NCI-H748 (cell line): ENCODE measurements around the gene OGFOD2.

ENCODE experiments used
- DNase-seq: peaks from one replicate; lab custom pipeline; 2025; ENCODE audit not compliant: unreplicated experiment; lab: John Stamatoyannopoulos, UW

Gene OGFOD2

DNA sequence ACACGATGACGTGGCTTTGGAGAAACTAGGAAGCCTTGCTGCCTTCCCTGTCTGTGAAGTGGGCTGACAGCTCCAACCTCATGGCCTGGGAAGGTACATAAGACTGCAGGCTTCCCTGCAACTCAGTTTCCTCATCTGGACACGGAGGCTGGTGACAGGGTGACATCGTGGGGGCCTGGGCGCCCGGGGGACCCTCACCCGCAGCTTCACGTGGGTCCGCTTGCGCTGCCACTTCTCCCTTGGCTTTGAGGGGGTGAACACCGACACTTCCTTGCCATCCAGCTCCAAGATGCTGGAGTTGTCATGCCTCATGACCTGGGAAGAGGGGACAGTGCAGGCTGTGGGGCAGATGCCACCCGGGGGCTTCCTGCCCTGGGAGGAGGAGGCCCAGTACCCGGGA, 13.0 kb downstream of the OGFOD2 start:
- no peak for DNase-seq

DNA sequence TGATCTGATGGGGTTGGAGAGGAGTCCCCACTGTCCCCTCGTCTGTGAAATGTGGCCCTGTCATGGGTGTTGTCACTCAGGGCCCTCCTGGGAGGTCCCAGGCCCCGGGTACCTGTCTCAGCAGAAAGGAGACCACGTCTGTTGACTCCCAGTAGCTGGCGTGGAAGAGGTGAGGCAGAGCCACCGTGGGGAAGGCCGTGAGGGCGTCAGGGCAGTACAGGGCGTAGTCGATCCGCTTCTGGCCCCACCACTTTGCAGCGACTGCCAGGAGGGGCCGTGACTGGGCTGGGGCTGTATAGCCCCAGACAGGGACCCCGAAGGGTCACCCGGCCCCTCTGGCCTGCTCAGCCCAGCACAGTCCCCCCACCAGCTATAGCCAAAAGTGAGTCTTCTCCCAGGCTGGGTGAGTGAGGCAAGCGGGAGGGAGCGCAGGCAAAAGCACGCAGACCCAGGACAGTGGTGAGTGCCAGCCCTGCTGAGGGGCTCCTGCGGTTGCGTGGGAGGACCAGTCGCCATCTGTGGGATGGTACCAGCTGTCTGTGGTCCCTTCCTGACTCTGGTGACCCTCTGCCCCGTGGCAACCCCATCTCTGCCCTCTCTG, 13.7 kb downstream of the OGFOD2 start:
- no peak for DNase-seq

DNA sequence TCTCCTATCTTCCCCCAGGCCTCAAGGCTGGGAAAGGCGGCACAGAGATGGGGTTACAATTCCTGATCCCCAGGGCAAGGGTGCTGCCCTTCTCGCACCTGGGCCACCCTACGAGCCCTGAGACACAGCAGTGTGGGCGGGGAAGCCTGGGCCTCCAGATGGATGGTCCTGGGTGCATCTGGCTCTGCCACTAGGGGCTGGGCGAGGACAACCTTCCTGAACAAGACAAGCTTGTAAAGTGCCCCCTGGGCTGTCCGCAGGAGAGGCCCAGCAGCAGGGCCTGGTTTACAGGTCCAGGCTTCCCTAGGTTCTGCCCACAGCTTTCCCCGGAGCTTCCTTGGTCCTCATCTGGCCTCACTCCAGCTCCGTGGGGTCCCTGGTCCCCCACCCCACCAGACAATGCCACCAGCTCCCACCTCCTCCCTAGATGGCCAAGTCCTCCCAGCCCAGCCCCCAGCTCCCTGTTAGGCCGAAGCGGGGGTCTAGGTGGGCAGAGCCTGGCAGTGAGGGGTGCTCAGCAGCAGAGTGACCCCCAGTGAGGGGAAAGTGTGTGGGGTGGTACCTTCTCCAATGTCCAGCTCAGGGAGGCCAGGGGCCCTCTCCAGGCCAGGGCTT, 14.3 kb downstream of the OGFOD2 start:
- no peak for DNase-seq

DNA sequence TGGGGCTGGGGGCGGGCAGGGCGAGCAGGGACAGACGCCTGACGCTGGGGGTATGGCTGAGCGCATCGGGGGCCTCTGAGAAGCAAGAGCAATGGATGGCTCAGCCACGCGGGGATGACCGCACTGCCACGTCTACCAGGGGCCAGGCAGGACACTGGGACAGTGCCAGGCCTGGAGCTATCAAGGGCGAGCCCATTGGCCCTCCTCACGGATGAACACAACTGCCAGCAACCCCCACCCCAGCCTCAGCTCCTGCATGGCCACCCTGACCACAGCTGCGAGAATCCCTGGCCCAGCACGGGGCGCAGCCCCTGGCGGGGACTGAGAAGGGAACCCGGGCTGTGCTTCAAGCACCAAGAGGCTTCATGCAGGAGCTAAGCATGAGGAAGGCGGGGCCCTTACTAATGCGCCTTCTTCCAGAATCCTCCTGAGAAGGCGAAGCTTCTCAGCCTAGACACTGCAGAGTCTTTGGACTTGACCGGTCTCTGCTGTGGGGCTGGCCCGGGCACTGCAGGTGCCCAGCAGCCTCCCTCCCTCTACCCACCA, 14.9 kb downstream of the OGFOD2 start:
- DNase-seq, result no peak

DNA sequence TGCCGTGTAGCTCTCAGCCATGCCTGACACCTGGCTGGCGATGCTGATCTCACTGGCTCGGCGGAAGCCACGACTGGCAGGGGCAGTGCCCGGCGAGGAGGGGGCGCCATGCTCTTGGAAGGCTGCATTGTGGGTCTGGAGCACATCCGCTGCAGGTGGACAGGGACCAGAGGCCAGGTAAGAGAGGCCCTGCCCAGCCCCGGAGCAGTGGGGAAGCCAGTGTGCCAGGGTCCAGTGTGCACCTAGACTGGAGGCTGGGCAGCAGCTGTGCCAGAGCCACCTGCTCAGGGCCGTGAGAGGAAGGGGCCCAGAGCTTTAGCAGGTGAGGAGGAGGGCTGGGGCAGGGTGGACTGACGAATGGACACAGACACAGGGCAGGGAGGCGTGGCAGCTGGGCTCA, 15.5 kb downstream of the OGFOD2 start:
- no peak for DNase-seq

DNA sequence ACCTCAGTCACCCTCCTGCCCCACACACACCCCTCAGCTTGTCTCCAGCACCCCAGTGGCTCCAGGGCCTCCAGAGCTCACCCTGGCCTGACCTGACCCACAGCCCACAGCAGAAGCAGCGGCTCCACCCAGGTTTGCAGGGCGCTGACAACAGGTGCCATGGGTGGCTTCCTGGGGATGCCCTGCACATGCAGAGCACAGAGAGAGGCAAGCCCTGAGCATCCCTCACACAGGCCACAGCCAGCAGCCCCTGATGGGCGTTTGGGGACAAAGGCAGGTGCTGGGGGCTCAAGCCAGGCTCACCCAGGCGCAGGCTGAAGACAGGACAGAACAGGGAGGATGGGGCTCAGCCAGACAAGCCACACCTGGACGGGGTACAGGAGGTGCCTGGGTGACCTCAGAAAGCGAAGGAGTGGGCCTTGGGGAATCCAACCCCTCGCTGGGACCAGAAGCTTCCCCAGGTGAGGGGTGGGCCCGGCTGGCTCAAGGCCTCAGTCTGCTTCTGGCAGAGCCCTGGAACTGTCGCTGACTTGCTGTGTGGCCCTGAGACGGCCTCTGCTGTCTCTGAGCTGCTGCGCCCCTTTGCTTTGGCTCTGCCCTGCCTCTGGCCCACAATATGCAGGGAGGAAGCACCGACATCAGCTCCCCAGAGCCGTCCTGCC, 16.0 kb downstream of the OGFOD2 start:
- DNase-seq, result no peak

DNA sequence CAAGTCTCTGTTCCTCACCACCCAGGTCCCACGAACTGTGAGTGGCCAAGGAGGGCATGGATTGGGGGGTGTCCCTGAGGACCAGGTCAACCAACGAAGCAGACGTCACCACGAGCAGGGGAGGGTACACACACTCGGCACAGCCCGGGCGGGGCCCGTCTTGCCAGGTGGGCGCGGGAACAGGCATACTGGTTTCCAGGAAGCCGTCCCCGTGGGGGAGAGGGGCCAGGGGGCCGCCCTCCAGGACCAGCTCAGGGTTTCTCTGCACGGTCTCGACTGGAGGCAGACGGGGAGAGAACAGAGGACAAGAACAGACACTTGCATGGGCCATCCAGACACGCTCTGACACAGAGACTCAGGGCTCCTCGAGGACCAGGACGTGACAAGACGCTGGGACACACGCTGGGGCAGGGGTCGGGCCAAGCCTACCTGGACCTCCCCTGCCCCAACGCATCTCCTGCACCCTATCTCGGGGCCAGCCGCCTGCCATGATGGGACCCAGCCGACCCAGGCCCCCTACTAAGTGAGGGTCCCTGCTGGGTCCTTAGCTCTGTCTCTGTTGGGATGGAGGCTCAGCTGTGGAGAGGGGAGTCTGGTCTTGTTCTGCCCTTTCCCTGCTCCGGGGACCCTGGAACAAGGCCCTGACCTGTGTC, 16.7 kb downstream of the OGFOD2 start:
- no peak for DNase-seq

DNA sequence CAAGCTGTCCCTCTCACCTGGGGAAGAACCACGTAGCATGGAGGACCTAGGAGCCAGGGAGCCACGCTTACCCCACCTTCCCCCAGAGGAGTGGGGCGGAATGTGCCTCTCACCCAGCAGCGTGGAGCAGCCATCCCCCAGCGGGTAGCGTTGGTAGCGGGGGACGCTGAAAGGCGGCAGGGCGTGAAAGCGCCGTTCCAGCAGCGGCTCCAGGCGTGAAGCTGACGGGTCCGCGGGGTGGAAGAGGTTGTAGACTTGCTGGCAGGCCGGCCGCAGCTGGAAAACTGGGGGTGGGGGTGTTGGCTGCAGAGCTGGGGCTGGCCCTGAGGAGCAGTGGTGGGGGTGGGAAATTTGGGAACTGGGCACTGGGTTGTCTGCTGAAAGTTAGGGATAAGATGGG, 17.3 kb downstream of the OGFOD2 start:
- no peak for DNase-seq

DNA sequence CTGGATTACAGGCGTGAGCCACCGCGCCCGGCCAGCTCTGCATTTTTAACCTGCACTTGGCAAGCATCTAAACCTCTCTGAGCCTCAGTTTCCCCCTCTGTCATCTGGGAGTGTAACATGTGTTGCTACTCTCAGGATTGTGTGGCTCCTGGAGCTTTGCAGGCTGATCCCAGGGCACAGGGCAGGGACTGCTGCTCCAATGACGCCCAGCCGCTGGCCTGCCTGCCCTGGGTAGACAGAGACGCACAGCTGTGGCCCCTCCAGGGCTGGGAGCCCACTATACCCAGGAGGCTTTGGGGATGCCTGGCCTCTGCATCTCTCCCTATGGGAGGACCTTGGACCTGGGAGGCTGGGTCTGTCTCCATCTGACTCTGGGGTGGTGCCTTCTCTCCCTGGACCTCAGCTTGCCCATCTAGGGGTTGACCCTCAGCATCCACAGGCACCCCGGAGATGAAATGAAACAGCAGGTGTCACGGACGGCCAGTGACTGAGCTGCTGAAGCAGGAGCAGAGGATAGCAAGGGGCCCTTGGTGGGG, 19.2 kb downstream of the OGFOD2 start:
- no peak for DNase-seq

DNA sequence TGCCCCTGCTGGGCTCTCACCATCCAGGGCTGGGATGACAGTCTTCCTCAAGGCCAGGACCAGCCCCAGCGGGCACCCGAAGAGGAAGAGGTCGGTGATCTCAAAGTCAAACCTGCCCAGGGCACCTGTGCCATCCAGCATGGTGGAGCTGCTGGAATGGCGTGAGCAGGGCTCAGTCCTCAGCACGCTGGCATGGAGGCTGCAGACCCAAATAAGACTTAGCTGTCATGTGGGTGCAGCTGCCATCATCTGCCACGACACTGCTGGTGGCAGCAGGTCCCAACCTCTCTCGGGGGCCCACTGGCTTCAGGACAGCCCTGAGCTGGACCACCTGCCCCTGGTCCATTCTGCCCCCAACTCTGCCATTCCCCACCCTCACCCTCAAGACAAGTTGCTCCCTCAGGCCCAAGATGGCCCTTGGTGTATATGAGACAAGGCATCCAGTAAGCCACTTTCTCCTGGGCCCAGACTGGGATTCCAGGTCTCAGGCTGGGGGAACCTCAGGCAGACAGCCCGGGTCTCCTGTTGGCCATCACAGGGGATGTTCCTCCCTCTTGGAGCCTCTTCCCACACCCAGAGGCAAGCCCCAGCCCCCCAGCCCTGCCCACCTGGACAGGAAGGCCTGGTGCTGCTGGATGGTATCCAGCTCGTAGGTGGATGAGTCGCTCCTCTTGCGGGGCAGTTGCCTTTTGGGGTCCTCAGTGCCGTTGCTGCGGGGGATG, 19.9 kb downstream of the OGFOD2 start:
- no peak for DNase-seq

DNA sequence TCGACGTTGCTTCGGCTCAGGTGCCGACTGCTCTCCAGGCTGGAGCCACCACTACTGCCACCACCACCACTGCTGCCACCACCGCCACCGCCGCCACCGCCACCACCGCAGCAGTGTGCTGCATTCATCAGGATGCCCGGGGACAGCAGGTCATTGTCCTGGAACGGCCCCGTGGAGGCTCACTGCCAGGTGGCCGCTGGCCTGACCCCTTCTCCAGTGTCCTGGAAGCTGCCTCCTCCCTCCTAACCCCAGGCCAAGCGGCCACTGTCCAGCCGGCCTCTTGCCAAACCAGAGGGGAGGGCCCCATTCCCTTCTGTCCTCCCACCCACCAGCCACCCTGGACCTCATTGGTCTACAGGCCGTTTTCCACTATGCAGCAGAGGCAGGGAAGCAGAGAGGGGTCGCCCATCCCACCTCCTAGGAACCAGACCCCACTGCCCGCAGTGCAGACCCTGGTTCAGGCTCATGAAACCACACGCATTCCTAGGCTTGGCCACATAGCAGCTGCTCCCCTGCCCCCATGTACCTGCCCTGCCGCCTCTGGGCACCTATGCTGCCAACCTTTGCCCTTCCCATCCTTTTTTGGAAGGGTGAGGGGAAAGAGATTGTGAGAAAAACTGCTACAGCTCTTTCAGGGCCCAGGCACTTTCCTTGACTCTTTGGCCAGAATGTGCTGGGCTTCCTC, 20.6 kb downstream of the OGFOD2 start:
- no peak for DNase-seq

DNA sequence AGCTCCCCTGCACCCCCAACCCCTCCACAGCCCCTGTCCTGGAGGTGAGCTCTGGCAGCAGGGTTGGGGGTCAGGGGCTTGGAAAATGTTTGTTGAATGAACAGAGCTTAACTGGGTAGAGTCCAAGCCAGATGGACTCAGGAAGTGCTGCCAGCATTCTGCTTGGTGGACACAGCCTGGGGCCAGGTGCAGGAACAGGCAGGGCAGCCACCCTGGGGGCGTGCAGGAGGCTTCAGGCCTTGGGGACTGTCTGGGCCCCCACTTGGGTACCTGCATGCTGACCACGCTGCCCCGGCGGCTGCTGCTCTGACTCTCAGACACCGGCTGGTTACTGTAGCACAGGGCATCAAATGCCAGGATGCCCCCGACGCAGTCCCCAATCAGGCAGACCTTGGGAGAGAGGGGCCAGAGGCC, 21.2 kb downstream of the OGFOD2 start:
- DNase-seq, result no peak

DNA sequence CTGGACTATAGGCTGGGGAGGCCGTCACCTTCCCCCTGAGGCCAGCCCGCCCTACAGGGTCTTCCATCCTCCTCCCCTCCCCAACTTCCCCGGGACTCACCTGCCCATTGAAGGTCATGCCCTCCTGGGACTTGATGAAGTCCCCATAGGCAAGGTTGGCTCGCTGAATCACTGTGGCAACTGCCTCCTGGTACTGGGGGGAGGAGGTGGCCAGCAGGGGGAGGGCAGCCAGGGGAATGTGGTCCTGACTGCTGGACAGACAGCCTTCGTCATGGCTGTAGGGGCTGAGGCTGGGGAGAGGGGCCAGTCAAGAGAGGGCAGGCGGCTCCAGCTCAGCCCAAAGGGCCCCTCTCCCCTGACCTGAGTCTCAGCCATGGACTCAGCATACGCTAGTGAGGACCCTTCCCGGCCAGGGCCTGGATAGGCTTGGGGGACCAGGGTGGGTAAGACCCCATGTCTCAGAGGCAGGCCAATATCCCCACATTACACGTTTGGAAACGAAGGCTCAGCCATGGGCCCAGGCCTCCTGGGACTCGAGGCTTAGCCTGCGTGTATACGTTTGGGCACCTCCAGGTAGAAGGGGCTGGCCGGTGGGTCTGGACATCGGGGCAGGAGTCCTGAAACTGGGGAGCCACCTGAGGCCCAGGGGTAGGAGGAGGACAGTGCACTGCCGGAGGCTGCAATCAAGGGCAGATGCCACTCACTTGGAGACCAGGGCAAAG, 21.7 kb downstream of the OGFOD2 start:
- DNase-seq, result no peak

DNA sequence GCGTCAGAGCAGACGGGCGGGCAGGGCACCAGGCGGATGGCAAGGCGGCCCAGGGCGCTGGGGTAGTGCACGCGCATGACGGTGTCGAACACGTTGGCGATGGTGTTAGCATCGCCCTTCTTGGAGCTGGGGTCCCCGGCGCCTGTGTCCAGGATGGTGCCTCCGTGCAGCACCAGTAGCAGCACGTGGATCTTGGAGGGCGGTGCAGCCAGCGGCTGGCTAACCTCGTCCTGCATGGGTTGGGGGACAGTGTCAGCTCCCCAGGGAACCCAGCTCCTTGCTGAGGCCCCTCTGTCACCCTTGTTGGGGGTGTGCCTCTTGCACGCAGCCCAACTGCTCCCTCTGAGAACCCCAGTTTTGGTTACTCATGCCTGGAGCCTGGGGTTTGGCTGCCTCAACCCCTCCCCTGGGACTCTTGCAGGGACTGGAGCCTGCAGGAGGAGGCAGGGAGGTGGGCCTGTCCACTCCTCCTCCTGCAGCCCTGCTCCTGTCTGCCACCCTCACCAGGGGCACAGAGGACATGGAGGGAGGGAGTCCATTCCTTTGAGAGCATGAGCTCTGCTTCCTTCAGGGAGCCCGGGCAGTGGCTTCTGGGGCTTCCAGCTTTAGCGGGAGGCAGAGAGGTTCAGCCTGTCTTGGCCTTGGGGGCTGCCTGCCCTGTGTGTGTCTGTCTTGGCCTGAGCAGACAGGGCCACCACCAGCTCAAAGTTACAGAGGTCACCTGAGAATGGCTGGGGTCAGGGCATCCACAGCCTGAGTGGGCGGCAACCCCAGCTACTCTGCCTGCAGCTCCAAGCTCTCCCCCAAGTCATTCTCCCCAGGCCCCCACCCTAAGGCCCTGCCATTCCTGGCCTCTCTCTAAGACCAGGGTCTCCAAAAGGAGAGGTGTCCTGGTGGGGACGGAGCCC, 22.6 kb downstream of the OGFOD2 start:
- DNase-seq, result no peak

DNA sequence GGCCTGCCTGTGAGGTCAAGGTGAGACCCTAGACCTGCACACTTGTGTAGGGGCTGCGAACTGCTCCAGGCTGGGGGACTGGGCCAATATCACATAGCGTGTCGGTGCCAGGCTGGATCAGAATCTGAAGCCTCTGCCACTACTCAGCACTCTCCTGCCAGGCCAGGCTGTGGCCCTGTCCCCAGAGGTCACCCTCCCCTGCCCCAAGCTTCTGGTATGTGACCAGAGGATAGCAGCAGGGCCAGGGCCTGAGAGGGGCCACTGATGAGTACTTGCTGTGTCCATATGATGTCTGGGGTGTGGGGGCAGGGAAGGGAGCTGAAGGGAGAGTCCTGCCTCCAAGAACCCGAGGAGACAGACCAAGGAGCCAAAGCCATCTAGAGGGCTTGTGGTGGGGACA, 23.3 kb downstream of the OGFOD2 start:
- DNase-seq, result no peak

DNA sequence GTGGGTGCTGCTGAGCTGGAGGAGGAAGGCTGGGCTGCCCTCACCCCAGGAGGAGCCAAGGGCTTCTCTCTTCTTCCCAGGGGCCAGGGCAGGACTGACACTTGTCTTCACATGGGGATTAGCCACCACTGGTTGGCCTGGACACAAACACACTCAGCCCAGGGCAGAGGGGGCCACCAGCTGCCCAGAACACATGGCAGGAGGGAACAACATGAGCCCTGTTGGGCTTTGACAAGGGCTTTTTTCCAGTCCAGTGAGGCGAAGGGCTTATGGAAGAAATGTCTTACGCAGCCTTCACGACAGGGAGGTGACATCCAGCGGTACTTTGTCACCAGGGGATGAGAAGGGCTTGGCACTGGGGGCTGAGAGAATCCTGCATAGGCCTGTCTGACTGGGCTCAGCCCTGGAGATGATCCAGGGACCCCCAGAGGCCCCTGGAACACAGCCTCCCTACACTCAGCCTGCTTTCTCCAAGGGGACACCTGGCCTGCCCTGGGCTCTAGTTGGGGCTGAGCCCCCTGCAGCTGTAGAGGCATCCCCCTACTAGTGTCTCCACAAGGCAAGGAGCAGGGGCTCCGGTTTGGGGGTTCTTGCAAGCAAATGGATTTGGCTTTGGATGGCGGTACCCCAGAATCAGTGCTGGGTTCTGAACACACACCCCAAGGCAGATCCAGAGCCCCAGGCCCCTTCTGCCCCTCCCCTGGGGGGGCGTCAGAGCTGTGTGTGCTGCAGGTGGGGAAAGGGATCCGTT, 24.3 kb downstream of the OGFOD2 start:
- no peak for DNase-seq

DNA sequence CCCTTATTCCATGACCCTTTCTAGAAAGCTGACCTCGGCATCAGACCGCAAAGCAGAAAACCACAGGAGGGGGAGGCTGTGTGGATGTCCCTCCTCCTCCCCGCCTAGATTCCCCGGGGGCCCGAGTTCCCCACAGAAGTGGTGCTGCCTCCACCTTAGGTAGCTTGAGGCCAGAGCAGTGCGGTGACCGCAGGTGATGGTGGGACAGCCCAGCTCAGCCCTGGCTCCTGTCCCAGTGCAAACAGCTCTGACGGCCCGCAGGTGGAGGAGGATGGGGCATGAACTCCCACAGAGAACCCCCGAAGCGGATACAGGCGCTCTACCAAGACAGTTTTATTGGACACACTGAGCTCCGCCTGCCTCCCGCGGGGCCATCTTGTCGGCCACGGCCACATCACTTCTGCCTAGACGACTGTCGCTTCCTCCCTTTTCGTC, 25.0 kb downstream of the OGFOD2 start:
- DNase-seq, result no peak

DNA sequence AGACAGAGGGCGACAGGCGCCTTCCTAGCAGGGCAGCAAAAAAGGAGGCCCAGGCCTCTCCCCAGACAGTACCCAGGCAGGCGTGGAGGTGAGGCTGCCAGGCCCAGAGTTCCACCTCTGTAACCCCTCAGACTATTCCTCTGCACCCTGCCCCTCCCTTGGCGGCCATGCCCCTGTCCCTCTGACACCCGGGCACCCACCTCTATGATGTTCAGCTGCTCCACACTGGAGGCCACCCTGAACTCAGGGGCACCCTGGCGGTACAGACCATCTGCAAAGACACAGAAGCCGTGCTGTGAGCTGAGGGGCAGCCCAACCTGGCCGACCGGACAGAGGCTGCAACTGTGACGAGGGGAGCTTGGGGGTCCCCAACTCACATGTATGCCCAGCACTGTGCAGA, 25.5 kb downstream of the OGFOD2 start:
- DNase-seq, result no peak
